Measurements from ENCODE around the gene C22orf23. TPM values are rescaled to one million over a fixed set of nuclear protein-coding genes. Genes with fewer than 3 reads are reported as not detected.
A peak's percentile ranks its signal among the peaks of the same experiment; 100 is the strongest.
"Not testable (repeated sequence)": the region's sequence is repeated elsewhere in the genome, so short reads cannot be mapped to it uniquely, and the experiment has no call there.

Gene C22orf23
- total RNA-seq, 1 donor from 2014 or later = not detected

DNA sequence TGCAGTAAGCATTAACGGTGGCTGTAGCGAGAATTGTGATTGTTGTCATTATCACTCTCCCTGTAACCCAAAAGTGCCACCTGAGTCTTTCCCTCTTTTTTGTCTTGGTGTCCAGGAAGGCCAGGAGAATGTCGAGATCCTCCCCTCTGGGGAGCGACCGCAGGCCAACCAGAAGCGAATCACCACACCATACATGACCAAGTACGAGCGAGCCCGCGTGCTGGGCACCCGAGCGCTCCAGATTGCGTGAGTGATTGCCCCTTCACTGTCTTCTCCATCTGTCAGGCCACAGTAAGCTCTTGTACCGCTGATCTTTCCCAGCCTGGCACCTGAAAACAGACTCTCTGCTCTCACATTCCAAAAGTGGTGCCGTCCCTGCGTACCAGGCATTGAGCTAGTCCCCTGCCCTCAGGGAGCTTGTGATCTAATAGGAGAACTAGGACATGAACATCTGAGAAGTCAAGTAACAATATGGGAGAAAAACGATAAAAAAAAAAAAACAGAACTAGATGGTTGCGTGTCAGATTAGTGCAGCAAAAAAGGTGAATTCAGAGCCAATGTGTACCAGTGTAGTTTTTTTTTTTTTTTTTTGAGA, 5.9 kb upstream of the C22orf23 start:
- TF ChIP-seq, protein P1, sequence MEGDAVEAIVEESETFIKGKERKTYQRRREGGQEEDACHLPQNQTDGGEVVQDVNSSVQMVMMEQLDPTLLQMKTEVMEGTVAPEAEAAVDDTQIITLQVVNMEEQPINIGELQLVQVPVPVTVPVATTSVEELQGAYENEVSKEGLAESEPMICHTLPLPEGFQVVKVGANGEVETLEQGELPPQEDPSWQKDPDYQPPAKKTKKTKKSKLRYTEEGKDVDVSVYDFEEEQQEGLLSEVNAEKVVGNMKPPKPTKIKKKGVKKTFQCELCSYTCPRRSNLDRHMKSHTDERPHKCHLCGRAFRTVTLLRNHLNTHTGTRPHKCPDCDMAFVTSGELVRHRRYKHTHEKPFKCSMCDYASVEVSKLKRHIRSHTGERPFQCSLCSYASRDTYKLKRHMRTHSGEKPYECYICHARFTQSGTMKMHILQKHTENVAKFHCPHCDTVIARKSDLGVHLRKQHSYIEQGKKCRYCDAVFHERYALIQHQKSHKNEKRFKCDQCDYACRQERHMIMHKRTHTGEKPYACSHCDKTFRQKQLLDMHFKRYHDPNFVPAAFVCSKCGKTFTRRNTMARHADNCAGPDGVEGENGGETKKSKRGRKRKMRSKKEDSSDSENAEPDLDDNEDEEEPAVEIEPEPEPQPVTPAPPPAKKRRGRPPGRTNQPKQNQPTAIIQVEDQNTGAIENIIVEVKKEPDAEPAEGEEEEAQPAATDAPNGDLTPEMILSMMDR (IDR thresholded peaks at IDR 0.05) = no peak
- no peak for DNase-seq (ENCODE audit: low spot score)
- H3K4me3 Mint-ChIP-seq (ENCODE audit: unreplicated experiment) = no peak overlapping the region
- peaks cover 8% of the 10 kb centered on the region for H3K4me1 Mint-ChIP-seq (ENCODE audit: low read depth)
- no peaks in the 10 kb centered on the region for H3K27me3 Mint-ChIP-seq (ENCODE audit: low read depth)
- peaks cover 40% of the 10 kb centered on the region for H3K36me3 Mint-ChIP-seq (ENCODE audit: low read depth)
- no peaks in the 10 kb centered on the region for H3K9me3 Mint-ChIP-seq (ENCODE audit: low read depth)
- no peak overlapping the region for H3K27ac Mint-ChIP-seq (ENCODE audit: unreplicated experiment)

- H3K4me3 Mint-ChIP-seq (ENCODE audit: unreplicated experiment) = no peak overlapping the region
- H3K9me3 Mint-ChIP-seq (ENCODE audit: low read depth) = no peaks in the 10 kb centered on the region
Measured at GRCh38 chr22:37957232-37957631, 3.8 kb upstream of the C22orf23 start.

DNA sequence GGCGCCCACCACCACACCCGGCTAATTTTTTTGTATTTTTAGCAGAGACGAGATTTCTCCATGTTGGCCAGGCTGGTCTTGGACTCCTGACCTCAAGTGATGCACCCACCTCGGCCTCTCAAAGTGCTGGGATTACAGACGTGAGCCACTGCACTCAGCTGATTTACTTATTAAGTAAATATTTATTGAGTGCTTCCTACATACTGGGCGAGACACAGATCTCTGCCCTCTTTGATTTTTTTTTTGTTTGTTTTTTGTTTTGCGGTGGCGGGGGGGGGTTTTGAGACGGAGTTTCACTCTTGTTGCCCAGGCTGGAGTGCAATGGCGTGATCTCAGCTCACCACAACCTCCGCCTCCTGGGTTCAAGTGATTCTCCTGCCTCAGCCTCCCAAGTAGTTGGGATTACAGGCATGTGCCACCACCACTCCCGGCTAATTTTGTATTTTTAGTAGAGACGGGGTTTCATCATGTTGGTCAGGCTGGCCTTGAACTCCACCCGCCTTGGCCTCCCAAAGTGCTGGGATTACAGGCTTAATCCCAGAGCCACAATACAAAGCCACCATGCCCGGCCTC, 2.5 kb upstream of the C22orf23 start:
- H3K4me3 Mint-ChIP-seq (ENCODE audit: unreplicated experiment); DNase-seq (ENCODE audit: low spot score); H3K9me3 Mint-ChIP-seq (ENCODE audit: low read depth); H3K27me3 Mint-ChIP-seq (ENCODE audit: low read depth); H3K27ac Mint-ChIP-seq (ENCODE audit: unreplicated experiment): not testable (repeated sequence)
- Mint-ChIP-seq H3K36me3 (ENCODE audit: low read depth) (peaks cover 24% of the 10 kb centered on the region), H3K4me1 (ENCODE audit: low read depth) (peaks cover 33% of the 10 kb centered on the region)

More at GRCh38 chr22:37957232-37957631, 3.8 kb upstream of the C22orf23 start:
- Mint-ChIP-seq H3K27me3 (ENCODE audit: low read depth) (no peaks in the 10 kb centered on the region), H3K36me3 (ENCODE audit: low read depth) (peaks cover 35% of the 10 kb centered on the region), H3K4me1 (ENCODE audit: low read depth) (peaks cover 25% of the 10 kb centered on the region), H3K27ac (ENCODE audit: unreplicated experiment) (no peak overlapping the region)
- TF ChIP-seq, protein P1 (IDR thresholded peaks at IDR 0.05) = no peak
- DNase-seq (ENCODE audit: low spot score) = no peak

- Mint-ChIP-seq H3K36me3 (ENCODE audit: low read depth) (peaks cover 24% of the 10 kb centered on the region), H3K4me1 (ENCODE audit: low read depth) (peaks cover 33% of the 10 kb centered on the region), H3K27me3 (ENCODE audit: low read depth) (no peaks in the 10 kb centered on the region), H3K9me3 (ENCODE audit: low read depth) (no peaks in the 10 kb centered on the region), H3K27ac (ENCODE audit: unreplicated experiment) (peak overlapping the region; percentile 23), H3K4me3 (ENCODE audit: unreplicated experiment) (peak overlapping the region; percentile 98)
- no peak for DNase-seq (ENCODE audit: low spot score)
- TF ChIP-seq, protein P1 (IDR thresholded peaks at IDR 0.05) = no peak
Measured at GRCh38 chr22:37954686-37955085, 1.3 kb upstream of the C22orf23 start.

DNA sequence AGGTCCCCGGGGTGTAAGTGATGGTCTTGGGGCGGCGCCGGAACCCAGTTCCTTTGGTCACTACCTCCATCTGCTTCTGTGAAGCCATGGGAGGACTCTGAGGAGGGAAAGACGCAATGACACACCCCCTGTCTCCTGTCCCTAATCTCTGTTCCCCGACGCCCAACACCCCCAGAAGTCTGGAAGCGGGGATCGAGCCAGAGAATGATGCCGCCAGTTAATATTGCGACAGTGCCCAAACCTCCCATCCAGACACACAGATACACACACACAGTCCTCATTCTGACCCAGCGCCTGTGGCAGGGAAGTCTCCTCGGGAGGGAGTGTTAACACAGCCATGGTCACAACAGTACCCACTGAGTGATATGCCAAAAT, 352 bp downstream of the C22orf23 start:
- H3K4me3 Mint-ChIP-seq (ENCODE audit: unreplicated experiment) = peak overlapping the region; percentile 98
- H3K4me1 Mint-ChIP-seq (ENCODE audit: low read depth) = peaks cover 33% of the 10 kb centered on the region
- TF ChIP-seq, protein P1 (IDR thresholded peaks at IDR 0.05) = no peak
- no peaks in the 10 kb centered on the region for H3K27me3 Mint-ChIP-seq (ENCODE audit: low read depth)
- H3K9me3 Mint-ChIP-seq (ENCODE audit: low read depth) = no peaks in the 10 kb centered on the region
- no peak for DNase-seq (ENCODE audit: low spot score)
- H3K27ac Mint-ChIP-seq (ENCODE audit: unreplicated experiment) = peak overlapping the region; percentile 95
- H3K36me3 Mint-ChIP-seq (ENCODE audit: low read depth) = peaks cover 13% of the 10 kb centered on the region

DNA sequence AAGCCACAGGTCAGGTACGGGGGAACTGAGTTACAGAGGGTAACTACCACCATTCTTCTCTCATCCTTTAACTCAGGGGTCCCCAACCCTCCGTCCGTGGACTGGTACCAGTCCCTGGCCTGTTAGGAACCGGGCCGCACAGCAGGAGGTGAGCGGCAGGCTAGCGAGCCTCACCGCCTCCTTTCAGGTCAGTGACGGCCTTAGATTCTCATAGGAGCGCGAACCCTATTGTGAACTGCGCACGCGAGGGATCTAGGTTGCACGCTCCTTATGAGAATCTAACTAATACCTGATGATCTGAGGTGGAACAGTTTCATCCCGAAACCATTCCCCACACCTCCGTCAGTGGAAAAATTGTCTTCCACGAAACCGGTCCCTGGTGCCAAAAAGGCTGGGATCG, 772 bp downstream of the C22orf23 start:
- not testable (repeated sequence) for DNase-seq (ENCODE audit: low spot score); H3K9me3 Mint-ChIP-seq (ENCODE audit: low read depth); H3K27me3 Mint-ChIP-seq (ENCODE audit: low read depth)
- H3K4me3 Mint-ChIP-seq (ENCODE audit: unreplicated experiment) = peak overlapping the region; percentile 98
- peaks cover 10% of the 10 kb centered on the region for H3K36me3 Mint-ChIP-seq (ENCODE audit: low read depth)
- H3K27ac Mint-ChIP-seq (ENCODE audit: unreplicated experiment) = peak overlapping the region; percentile 95
- peaks cover 33% of the 10 kb centered on the region for H3K4me1 Mint-ChIP-seq (ENCODE audit: low read depth)
